Globus pallidus (tissue), 1 donor: ENCODE results near the gene GLCCI1.
A peak's percentile ranks its signal among the peaks of the same experiment; 100 is the strongest.

Source experiments
- DNase-seq: peaks from one replicate; pipeline ENCODE4 v3.0.0-alpha.2; 2015; ENCODE audit warnings: low spot score

GLCCI1 gene

DNA sequence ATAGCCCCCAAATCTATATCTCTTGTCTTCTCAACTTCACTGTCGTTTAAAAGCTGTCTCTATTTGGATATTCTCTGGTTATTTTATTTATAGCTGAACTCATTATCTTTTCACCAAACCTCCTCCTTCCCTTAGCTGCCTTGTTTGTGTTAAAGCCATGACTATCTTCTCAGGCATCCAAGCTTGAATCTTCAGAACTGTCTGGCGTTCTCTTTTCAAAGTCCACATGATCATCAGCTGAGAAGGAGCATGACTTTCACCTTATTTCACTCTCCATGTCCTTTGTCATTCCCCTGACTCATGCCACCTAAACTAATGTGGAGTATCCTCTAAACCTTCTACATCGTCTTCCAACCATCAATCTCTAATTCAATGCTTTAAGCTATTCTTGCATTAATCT lies 5.7 kb upstream of the GLCCI1 start:
- DNase-seq, result no peak

DNA sequence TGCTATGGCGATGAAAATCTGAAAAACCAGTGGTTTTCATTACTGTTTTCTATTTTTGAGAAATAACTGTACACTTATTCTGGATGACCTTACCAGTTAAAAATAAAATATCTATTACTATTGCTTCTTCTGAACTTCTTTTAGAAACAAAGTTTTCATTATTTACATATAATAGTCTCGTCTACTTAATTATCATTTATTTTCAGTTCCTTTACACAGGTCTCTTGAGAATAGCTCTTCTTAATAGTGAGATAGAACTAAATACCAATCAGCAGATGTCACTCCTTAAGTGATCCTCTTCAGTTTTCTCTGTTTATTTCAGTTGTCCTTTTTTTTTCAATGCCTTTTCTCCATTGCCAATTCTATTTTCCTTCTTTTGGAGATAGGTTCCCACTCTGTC lies 4.3 kb upstream of the GLCCI1 start:
- no peak for DNase-seq

DNA sequence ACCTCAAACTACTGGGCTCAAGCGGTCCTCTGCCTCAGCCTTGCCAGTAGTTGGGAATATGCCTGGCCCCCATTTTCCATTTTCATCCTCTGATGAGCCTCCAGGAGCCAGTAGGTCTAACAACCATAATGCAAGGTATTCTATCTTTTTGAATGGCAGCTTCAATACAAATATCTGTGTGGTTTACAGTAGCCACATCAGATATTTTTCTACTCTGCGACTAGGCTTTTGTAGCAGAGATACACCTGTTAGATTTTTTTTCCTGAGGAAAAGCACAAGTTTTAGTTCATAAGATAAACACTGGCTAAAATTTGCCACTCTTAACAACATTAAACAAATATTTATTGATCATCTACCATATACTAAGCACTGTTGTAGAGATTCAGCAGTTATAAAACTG lies 3.9 kb upstream of the GLCCI1 start:
- no peak for DNase-seq

DNA sequence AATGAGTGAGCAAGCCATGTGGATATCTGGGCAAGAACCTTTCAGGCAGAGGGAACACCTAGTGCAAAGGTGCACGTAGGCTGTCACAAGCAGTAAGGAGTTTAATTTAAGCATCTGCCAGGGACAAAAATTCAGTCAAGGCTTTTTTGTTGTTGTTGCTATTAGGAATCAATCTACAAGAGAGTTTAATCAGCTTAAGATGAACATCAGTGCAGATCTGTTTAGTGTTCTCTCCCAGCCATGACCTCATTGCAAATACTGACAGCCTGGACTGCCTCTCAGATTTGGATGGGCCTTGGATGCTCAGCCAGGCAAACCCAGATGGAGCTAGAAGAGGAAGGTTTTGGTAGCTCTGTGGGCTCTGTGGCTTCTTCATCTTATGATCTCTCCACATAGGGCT lies 3.3 kb upstream of the GLCCI1 start:
- no peak for DNase-seq

DNA sequence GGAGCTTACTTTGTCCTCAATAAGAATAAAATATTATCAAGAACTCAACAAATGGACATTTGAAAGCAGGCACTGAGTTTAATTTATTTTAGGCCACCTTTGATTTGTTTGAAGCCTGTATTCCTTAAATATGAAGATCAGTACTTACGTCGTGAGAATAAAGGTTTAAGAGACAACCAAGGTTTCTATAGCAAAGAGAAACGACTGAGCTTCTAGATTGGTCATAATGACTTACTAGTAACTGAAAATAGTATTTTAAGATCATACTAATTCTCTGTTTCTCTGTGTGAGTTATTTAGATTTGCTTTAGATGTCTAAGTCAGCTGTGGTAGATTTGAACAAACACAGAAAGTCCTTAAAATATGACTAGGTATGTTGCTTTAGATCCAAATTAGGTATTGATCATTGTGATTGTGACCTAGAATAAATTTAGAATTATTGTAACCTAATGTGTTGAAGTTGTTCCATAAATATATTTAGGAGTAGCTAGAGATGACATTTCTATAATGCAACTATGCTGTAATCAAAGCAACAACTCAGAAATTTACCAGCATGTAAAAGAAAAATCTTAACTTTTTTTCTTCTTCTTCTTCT lies 2.4 kb upstream of the GLCCI1 start:
- DNase-seq, result no peak

DNA sequence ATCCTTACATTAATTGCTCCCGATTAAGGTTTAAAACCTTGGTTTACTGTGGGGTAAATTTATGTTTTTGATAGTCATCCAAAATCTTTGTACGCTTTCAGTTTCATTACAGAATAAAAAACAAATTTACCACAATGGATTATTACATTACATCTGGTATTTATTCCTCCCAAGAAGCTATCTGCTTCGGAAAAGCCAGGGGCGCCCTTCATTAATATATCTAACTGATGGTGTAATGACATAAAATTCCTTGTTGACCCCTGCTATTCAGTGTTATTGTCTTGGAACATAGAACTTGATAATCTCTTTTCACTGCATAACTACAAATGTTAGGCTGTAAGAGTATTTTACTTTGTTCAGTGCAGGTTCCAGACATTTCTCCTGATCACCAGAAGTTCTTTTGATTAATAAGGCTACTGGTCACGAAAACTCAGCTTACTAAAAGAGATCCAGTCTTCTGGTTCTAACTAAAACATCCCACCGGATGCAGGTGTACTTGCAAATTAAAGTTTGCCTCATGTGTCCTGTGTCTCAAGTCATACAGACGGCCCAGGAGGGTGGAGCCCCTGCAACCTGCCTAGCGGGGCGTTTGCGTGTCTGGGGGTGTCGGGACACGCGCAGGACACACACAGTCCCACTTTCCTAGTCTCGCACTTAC lies 581 bp upstream of the GLCCI1 start:
- no peak for DNase-seq

DNA sequence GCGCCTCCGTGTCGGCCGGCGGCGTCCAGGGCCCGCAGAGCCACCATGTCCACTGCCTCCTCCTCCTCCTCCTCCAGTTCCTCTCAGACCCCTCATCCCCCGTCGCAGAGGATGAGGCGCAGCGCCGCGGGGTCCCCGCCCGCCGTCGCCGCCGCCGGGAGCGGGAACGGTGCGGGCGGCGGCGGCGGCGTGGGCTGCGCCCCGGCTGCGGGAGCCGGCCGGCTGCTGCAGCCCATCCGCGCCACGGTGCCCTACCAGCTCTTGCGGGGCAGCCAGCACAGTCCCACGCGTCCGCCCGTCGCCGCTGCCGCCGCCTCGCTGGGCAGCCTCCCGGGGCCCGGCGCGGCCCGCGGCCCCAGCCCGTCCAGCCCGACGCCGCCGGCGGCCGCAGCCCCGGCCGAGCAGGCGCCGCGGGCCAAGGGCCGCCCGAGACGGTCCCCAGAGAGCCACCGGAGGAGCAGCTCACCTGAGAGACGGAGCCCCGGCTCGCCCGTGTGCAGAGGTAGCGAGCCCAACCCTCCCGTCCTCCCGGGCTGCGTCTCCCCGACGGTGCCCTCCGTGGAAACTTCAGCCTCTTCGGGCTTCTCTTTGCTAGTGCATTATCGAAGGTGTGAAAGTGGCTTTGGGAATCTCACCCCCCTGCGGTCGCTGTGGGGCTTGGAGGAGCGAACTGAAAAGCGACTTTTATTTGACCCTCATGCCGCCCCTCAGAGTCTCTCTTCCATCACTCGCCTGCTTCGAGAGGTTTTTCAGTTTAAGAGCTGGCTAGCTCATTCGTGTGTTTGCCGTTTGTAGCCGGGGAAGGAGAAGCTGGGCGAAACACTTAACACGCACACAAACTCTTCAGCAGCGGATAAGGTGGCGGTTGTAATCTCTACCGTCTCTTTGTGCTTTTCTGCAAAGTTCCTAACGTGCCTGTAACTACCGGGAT lies 975 bp downstream of the GLCCI1 start:
- DNase-seq, result peak; percentile 56

DNA sequence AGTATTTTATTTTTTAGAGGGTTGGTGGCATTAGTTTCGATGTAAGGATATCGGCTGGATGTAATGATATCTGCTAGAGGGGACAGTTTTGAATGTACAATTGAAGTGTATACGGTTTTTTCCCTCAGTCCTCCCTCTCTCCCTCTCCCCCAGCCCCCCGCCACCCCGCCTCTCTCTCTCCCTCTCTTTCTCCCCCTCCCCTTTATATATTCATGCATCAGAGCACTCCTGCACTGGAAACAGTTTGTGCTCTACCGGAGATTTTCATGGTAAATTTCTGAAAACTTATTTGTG lies 1.6 kb downstream of the GLCCI1 start:
- DNase-seq, result no peak

DNA sequence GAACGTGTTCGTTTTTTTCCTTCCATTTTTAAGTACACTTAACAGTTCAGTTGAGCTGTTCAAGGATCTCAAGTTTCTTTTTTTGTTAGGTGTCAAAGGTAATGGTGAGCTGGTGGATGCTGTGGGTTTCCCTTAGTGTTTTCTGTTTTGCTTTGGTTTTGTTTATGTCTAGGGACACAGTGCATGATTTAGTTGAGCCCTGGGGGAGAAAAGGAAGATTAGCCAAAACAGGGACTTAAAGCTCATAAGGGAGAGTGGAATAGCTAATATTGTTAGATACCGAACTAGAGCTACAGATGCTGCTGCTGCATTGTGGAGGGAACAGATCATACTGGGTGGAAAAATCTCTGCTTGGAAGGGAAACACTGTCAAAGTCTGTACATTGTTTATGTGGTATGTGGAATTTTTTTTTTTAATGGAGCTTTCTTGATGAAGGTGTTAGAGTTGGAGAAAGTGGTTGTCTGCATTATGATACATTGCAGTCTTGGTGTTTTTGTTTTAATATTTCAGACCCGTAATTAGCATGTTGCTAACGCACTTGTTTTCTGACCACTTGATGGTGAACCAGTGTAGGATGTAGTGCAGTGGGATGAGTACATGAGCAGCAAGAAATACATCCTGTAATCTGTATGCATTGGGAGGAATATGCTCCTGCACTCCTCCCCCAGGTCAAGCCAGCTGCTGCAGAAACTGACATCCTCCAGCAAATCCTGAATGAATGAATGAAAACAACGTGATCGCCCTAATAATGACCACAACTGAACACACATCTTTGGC lies 2.1 kb downstream of the GLCCI1 start:
- DNase-seq, result peak; percentile 53

DNA sequence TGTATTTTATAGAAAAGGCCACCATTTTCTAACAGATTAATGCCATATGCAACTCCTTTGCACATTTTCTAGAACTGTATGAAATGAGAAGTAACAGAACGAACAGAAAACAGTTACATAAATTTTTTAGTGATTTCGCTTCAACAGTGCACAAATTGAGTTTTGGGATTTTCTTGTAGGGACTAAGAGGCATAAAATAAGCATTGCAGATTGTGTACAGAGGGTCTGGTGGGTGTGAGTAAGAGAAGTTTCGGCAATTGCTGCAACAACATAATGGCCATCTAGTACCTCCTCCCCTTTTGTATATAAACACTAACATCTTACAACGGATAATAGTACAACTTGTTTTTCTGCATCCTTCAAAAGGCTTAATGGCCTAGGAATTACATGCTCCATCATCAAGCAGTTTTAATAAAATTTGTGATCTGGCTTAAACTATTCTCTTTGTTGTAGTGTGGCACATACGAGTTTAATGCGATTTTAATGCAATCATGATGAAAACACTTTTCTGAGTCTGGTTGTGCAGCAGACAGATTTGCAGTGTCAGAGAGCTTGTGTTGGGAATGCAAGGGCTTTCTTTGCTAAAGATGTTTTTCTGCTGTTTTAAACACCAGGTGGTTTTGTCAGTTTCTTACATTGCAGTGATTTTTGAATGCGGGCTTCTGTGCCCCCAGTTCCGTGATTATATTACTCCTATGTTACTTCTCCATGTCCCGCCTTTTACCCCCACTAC lies 2.9 kb downstream of the GLCCI1 start:
- peak; percentile 14 for DNase-seq

DNA sequence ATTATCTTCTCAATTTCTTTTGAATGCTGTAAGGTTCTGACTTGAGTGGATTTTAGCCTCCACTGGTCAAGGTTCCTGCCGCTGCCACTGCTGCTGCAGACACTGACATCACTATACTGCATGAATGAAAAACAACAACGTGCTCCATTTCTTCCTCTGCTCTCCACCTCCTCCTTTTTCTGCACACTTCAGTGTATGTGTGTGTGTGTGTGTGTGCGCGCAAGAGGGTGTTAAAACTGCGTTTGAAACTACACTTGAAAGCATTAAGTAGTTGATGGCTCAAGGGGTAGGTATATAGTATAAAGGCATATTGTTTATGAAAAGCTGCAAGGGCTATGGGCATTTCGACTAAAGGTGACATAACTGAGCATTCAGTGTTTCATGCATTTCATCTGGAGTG lies 3.5 kb downstream of the GLCCI1 start:
- no peak for DNase-seq

DNA sequence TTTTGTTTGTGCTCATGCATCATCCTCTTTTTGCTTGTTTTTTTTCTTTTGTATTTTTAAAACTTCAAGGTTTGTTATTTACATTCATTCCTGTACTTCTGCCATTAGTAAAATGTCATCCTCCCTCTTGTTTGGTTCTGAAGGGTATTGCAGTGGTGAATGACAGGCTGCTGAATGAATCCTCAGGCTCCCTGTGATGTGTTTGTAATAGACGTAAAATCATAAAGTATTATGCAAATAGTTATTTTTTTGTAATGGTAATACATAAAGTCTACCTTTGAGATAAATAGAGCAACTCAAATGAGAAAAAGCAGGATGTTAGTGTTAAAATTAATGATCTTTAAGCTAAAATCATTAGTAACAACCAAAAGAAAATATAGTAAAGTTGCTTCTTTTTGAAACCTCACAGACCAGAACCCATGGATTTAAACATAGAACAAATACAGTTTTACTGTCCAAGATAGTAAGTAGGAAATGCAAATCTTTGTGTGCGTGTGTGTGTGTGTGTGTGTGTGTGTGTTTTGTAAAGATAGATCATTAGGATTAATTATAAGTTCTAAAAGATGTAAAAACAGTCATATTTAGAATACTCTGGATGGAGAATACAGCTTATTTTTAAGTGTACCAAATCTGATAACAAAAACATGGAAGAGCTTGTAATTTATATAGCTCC lies 4.5 kb downstream of the GLCCI1 start:
- DNase-seq, result peak; percentile 18

DNA sequence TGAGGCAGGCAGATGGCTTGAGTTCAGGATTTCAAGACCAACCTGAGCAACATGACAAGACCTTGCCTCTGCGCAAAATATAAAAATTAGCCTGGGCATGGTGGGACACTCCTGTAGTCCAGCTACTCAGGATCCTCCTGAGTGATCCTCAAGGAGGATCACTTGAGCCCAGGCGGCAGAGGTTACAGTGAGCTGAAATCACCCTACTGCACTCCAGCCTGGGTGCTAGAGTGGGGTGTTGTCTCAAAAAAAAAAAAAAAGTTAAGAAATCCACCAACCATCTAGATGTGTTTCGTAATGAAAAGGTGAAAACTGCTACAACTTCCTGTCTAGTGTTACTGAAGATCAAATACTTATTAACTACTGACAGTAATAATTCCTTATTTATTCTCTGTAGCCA lies 8.1 kb downstream of the GLCCI1 start:
- DNase-seq, result no peak

DNA sequence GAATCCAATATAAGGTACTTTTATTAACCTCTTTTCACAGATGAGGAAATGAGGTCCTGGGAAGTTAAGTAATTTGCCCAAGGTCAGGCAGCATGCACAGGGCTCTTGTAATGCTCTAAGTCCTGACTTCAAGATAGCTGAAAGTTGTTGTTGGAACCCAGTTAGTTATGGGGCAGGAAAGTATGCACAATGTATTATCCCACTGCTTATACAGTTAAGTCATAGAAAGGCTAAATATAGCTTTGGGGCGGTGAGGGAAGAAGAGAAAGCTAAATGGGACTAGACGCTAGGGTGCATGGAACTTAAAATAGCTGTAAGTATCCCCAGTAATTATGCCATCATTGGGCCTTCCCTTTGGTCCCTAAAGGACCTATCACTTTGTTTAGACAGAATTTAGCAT lies 9.2 kb downstream of the GLCCI1 start:
- no peak for DNase-seq

DNA sequence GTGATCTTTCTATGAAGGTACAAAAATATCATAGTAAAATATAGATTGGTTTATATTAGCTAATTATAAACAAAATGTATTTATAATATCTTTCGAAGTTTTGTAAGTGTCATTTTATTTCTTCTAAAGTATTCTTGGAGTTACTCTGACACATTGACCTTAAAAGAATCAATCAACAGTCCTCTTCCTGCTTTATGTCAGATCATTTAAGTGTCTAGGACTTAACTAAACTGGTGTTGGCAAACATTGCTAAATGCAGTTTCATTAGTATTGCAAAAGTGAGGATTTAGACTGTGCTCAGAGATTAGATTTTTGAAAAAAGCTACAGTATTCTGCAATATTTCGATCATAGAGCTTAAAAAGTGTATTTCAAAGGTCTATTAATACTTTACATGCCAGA lies 10.3 kb downstream of the GLCCI1 start:
- DNase-seq, result no peak

DNA sequence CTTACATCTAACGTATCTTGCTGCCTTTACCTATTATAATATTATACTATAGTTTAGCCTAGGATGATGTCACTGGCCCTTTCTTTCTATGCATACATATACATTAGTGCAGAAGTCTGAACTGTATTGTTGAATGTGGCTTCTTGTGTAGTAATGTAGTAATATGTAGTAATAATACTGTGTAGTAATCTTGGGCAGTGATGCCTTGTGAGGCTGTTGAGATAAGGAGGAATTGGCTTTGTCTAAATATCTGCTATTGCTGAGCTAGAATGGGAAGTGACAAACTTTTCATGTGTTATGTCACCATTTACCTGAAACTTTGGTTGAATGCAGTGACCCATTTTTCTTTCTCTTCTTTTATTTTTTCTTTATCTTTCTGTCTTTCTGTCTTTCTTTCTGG lies 11.0 kb downstream of the GLCCI1 start:
- no peak for DNase-seq

DNA sequence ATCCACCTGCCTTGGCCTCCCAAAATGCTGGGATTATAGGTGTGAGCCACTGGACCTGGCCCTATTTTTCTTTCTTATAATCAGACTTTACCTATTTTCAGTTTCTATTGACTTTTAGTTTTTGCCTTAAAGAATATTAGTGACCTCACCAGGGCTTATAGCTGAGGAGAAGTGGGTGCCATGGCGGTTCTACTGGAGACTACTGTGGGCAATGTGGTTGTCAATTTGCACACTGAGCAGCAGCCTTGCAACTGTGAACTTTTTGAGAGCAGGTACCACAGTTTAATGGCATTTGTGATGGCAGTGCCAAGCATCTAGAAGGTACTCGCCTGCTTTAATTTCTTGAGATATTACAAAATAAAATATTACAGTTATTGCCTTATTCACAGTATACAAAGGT lies 11.5 kb downstream of the GLCCI1 start:
- DNase-seq, result no peak

DNA sequence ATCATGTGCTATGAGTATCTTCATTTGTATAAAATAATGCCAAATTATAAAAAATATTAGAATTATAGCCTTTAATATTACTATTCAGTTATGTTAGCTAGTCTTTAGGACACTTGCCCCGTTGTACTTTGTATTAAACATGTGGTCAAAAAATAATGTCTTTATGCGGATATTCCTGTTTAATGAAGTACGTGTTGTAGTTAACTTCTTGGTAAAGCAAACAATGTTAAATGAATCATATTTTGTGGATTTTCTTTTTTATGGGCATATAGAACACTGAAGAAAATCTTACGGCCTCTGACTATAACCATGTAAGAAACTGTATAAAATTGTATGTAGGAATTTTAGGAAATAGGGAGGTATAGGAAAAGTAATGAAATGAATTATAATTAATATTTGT lies 14.3 kb downstream of the GLCCI1 start:
- no peak for DNase-seq

DNA sequence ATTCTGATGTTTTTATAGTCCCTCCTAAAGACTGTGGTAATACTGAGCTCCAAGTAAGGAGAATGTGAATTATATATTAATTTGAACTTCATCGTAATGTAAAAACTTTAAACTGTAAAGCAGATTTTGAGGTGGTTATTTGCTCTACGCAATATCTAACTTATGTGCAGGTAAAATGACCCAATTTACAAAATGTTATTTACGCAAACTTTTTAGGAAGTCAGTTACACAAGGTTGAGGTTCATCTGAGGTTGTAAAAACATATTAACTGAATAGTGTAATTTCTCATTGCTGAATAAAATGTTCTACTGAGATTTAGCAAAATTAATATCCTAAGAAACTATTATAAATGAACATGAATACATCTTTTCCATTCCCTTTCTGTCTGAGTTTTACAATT lies 15.8 kb downstream of the GLCCI1 start:
- DNase-seq, result no peak

DNA sequence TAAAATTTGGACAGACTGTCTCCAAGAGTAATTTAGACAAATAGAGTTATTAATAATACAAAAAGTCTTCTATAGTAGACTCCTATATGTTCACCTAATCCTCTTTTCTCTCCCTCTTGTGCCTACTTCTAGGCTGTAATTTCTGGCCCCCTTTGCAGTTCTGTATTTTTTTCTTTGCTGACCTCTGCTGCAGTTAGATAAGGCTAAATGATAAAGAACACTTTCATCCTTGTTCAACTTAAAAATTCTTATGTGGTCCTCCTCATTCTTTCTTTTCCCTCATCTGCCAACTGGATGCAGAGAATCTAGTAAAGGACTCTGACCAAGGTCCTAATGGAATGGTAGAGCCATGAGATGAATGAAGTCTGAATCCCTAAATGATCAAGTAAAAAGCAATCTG lies 20.1 kb downstream of the GLCCI1 start:
- DNase-seq, result no peak

DNA sequence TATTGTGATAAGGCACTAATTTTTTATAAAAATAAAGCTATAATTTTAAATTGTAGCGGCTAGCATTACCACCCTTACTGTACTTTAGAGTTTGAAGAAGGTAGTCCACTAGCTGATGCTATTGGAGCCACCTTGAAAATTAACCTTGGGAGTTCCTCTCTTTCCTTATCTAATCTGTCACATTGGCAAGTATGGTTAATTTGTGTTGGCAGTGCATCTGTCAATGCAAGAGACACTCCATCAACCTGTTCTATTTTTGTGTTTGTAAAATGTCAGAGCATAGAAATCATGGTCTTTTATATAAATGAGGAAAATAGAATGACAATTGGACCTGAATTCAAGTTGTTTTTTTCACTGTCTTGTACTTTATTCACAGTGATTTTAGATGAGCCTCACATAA lies 20.5 kb downstream of the GLCCI1 start:
- DNase-seq, result no peak
